ENCODE data around the gene TBCEL. TPM values are rescaled to one million over a fixed set of nuclear protein-coding genes. Genes with fewer than 3 reads are reported as not detected.
A peak's percentile ranks its signal among the peaks of the same experiment; 100 is the strongest.
"Not testable (repeated sequence)": the region's sequence is repeated elsewhere in the genome, so short reads cannot be mapped to it uniquely, and the experiment has no call there.

TBCEL gene
- total RNA-seq, 6 donors from 2014 or later: 30.4 to 52.7 (median 31.9) TPM

DNA sequence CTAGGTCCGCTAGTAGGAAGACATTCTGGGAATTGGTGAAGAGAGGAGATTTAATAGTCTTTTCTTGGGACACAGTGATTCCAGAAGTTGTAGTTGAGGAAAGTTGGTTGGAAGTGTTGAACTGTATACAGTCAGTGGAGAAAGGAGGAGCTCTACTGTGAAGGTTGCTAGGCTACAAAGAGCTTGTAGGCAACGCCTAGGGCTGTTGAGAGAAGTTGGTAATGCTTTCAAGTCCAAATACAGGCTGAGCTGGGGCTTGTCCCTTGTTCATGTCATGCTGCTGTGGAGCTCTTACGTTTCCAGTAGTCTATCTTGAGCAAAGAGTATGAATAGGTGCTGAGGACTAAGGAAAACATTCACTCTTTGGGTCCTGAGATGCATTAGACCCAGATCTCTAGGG lies 1.1 kb downstream of the TBCEL start:
- Histone ChIP-seq H3K4me3 (peak overlapping the region; percentile 67 to 97 (median 77)), H3K9me3 (no peaks in the 10 kb centered on the region), H3K4me1 (peaks cover 9 to 37% (median 16%) of the 10 kb centered on the region in 4 donors), H3K36me3 (no peaks in the 10 kb centered on the region), H3K27ac (peak overlapping the region in 3 of 4 donors; percentile 86 to 88 (median 88)), H3K27me3 (no peaks in the 10 kb centered on the region)
- ATAC-seq (ENCODE audit: low FRiP score in 2 of 2): peak; percentile 71 to 91
- DNase-seq: peak in 1 of 2 donors; percentile 74
- 48 to 60% methylated on average over 3 of the region's 3 CpGs for WGBS, 2 donors
- TF ChIP-seq POLR2A (IDR thresholded peaks at IDR 0.05): peak in 1 of 4 donors; percentile 24
- TF ChIP-seq, protein P1, sequence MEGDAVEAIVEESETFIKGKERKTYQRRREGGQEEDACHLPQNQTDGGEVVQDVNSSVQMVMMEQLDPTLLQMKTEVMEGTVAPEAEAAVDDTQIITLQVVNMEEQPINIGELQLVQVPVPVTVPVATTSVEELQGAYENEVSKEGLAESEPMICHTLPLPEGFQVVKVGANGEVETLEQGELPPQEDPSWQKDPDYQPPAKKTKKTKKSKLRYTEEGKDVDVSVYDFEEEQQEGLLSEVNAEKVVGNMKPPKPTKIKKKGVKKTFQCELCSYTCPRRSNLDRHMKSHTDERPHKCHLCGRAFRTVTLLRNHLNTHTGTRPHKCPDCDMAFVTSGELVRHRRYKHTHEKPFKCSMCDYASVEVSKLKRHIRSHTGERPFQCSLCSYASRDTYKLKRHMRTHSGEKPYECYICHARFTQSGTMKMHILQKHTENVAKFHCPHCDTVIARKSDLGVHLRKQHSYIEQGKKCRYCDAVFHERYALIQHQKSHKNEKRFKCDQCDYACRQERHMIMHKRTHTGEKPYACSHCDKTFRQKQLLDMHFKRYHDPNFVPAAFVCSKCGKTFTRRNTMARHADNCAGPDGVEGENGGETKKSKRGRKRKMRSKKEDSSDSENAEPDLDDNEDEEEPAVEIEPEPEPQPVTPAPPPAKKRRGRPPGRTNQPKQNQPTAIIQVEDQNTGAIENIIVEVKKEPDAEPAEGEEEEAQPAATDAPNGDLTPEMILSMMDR (IDR thresholded peaks at IDR 0.05): no peak

GRCh38 chr11:121029153-121029552 lies 5.3 kb downstream of the TBCEL start:
- Histone ChIP-seq H3K4me3 (no peak overlapping the region), H3K9me3 (no peaks in the 10 kb centered on the region), H3K27me3 (no peaks in the 10 kb centered on the region), H3K36me3 (no peaks in the 10 kb centered on the region), H3K27ac (no peak overlapping the region), H3K4me1 (peaks cover 9 to 30% (median 16%) of the 10 kb centered on the region in 4 donors)
- DNase-seq (no peak), ATAC-seq (ENCODE audit: low FRiP score in 2 of 2) (no peak)
- TF ChIP-seq POLR2A (IDR thresholded peaks at IDR 0.05): no peak
- no peak for TF ChIP-seq EP300 (IDR thresholded peaks at IDR 0.05)
- TF ChIP-seq, protein P1 (IDR thresholded peaks at IDR 0.05): no peak
- no peak for TF ChIP-seq POLR2AphosphoS5 (IDR thresholded peaks at IDR 0.05)
- 24% methylated on average over 2 of the region's 2 CpGs for WGBS, 2 donors

DNA sequence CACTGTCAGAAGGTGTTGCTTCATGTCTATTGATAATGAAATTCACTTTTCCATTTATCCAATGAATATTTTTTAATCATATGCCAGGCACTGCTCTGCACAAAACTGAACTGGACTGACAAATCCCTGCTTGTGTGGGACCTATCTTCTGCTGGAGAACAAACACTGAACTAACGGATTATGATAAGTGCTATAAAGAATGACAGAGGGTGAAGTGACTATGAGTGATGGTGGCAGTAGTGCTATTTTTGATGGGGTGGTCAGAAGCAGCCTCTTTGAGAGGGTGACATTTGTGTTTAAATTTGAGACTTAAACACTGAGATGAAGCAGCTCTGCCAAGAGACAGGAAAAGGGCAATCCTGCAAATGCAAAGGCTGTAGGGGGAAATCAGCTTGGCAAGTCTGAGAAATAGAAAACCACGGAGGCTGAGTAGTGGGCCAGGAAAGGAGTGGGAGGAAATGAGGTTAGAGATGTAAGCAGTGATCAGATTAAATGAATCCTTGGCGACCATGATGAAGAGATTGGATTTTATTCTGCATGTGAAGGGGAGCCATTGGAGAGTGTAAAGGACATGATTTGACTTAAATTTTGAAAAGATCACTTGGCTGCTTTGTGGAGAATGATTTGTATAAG lies 6.0 kb downstream of the TBCEL start:
- Histone ChIP-seq H3K27me3 (no peaks in the 10 kb centered on the region), H3K27ac (no peak overlapping the region), H3K36me3 (no peaks in the 10 kb centered on the region), H3K4me3 (no peak overlapping the region), H3K4me1 (peaks cover 9 to 24% (median 11%) of the 10 kb centered on the region in 4 donors), H3K9me3 (no peaks in the 10 kb centered on the region)
- TF ChIP-seq EP300 (IDR thresholded peaks at IDR 0.05) (no peak), POLR2A (IDR thresholded peaks at IDR 0.05) (no peak), POLR2AphosphoS5 (IDR thresholded peaks at IDR 0.05) (no peak)
- TF ChIP-seq, protein P1 (IDR thresholded peaks at IDR 0.05): no peak
- 34 to 37% methylated on average over 3 of the region's 3 CpGs for WGBS, 2 donors
- ATAC-seq (ENCODE audit: low FRiP score in 2 of 2): no peak
- no peak for DNase-seq

DNA sequence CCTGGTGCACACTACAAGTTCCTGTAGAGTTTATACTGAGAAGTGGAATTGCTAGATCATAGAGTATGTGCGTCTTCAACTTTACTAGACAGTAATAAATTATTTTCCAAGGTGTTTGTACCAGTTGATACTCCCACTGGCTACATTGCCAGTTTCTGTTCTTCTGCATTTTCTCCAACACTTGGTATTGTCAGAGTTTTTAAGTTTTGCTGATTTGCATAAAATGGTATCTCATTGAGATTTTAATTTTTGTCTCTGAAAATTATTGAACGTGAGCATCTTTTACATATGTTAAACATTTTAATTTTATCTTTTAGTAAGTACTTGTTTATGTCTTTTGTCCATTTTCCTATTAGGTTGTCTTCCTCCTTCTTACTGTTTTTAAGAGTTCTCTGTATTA lies 7.3 kb downstream of the TBCEL start:
- Histone ChIP-seq H3K36me3 (no peaks in the 10 kb centered on the region), H3K27ac (no peak overlapping the region), H3K9me3 (no peaks in the 10 kb centered on the region), H3K27me3 (no peaks in the 10 kb centered on the region), H3K4me3 (no peak overlapping the region), H3K4me1 (peaks cover 4 to 13% (median 7%) of the 10 kb centered on the region in 4 donors)
- no peak for ATAC-seq (ENCODE audit: low FRiP score in 2 of 2)
- TF ChIP-seq POLR2A (IDR thresholded peaks at IDR 0.05) (no peak), EP300 (IDR thresholded peaks at IDR 0.05) (no peak), POLR2AphosphoS5 (IDR thresholded peaks at IDR 0.05) (no peak)
- TF ChIP-seq, protein P1 (IDR thresholded peaks at IDR 0.05): no peak
- WGBS, 2 donors: 85 to 86% methylated on average over 2 of the region's 2 CpGs
- DNase-seq: no peak

DNA sequence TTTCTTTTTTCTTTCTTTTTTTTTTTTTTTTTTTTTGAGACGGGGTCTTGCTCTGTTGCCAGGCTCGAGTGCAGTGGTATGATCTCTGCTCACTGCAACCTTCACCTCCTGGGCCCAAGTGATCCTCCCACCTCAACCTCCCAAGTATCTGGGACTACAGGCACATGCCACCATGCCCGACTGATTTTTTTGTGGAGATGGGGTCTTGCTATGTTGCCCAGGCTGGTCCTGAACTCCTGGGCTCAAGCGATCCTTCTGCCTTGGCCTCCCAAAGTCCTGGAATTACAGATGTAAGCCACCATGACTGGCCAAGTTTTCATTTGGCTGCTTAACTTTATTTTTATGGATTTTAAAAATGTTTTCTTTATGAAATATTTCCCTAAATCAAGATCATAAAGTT lies 7.7 kb downstream of the TBCEL start:
- WGBS, 2 donors: 93 to 98% methylated on average over 4 of the region's 4 CpGs
- DNase-seq; H3K4me3 ChIP-seq; ATAC-seq (ENCODE audit: low FRiP score in 2 of 2); H3K27me3 ChIP-seq; H3K36me3 ChIP-seq; H3K9me3 ChIP-seq: not testable (repeated sequence)
- H3K27ac ChIP-seq: peak overlapping the region in 1 of 4 donors; percentile 37
- peaks cover 4 to 10% (median 7%) of the 10 kb centered on the region in 4 donors for H3K4me1 ChIP-seq

Measured in upper lobe of left lung (tissue), 6 donors.